GM21526 (cell line): ENCODE data around the gene CEACAM19.
"Not testable (repeated sequence)": the region's sequence is repeated elsewhere in the genome, so short reads cannot be mapped to it uniquely, and the experiment has no call there.

Experiments used
- ATAC-seq: cut with Tn5 transposase; IDR thresholded peaks from one replicate; pipeline ENCODE4 v1.9.1; 2021; ENCODE audit warnings: moderate library complexity; ENCODE audit not compliant: unreplicated experiment, low FRiP score

Gene CEACAM19

DNA sequence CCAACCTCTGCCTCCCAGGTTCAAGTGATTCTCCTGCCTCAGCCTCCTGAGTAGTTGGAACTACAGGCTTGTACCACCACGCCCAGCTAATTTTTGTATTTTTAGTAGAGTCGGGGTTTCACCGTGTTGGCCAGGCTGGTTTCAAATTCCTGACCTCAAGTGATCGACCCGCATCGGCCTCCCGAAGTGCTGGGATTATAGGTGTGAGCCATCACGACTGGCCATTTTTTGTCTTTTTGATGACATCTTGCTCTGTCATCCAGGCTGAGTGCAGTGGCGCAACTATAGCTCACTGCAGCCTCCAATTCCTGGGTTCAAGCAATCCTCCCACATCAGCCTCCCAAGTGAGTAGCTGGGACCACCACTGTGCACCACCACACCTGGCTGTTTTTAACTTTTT, 49.1 kb downstream of the CEACAM19 start:
- ATAC-seq, result not testable (repeated sequence)

DNA sequence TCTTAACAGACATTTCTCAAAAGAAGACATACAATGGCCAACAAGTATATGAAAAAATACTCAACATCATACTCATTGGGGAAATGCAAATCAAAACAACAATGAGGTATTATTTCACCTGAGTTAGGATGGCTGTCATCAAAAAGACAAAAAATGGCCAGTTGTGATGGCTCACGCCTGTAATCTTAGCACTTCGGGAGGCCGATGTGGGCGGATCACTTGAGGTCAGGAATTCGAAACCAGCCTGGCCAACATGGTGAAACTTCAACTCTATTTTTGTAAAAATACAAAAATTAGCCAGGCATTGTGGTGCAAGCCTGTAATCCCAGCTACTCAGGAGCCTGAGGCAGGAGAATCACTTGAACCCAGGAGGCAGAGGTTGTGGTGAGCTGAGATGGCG, 49.7 kb downstream of the CEACAM19 start:
- ATAC-seq, result no peak

DNA sequence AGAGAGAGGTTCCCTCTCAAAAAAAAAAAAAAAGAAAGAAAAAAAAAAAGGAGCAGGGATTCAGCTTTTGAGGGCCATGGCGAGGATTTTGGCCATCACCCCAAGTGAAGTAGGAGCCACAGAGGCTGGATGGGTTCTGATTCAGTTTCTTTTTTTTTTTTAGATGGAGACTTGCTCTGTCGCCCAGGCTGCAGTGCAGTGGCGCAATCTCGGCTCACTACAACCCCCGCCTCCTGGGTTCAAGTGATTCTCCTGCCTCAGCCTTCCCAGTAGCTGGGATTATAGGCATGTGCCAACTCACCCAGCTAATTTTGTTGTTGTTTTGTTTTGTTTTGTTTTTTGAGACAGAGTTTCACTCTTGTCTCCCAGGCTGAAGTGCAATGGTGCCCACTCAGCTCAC, 50.1 kb downstream of the CEACAM19 start:
- ATAC-seq, result not testable (repeated sequence)

DNA sequence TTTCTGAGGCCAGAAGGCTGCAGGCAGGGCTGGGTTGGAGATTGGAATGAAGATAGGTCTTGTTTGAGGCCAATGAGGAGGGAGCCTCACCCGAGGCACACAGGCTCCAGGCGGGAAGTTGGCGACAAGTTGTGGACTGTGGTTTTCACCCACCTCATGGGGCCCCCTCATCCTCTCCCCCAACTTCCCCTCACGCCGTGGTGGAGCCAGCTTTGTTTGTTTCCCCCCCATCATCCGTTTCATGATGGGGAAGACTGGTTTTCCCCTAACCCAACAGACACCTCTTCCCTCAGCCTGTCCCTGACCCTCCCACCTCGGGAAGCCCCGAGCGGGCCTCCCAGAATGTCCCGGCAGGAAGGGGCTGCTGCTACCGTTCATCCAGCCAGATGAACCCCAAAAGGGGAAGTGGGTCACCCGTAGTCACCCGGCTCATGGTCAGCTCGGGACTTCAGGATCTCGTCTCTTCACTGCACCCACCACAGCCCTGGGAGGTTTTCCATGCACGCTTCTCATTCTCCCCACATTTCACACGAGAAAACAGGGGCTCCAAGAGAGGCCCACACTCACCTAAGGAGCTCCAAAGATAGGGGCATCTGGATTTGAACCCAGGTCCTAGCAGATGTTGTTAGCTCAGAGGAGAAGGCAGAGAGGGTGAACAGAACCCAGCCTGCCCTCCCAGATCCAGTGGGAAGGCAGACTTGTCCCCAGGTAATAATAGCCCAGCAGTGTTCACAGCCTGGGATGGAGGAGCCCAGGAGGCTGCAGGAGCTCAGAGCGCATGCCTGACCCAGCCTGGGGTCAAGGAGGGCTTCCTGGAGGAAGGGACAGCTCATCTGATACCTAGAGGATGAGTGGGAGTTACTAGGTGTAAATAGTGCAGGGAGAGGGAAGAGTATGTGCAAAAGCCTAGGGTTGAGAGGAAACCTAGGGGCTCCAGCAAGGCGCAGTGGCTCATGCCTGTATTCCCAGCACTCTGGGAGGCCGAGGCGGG, 51.1 kb downstream of the CEACAM19 start:
- no peak for ATAC-seq

DNA sequence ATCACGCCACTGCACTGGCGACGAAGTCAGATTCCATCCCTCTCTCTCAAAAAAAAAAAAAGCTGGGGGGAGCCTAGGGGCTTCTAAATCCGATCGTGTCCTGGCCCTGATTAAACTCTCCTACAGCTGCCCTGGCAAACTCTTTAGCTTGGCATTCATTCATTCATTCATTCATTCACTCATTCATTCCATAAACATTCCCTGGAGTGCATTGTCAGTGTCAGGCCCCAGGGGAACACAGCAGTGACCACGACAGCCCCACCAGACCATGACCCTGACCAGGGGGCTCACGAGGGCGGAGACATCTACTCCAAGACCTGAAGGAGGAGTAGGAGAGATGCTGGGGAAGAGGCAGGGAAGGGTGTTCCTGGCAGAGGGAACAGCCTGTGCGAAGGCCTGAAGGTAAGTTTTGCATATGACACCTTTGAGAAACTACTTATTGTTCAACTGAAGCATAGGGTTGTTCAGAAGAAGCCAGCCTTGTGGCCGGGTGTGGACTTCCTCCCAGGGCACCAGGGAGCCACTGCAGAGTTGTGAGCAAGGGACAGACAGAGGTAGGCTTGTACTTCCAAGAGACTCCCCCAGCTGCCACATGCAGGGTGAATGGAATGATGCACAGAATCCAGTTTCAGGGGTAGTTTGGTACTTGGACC, 52.1 kb downstream of the CEACAM19 start:
- no peak for ATAC-seq

DNA sequence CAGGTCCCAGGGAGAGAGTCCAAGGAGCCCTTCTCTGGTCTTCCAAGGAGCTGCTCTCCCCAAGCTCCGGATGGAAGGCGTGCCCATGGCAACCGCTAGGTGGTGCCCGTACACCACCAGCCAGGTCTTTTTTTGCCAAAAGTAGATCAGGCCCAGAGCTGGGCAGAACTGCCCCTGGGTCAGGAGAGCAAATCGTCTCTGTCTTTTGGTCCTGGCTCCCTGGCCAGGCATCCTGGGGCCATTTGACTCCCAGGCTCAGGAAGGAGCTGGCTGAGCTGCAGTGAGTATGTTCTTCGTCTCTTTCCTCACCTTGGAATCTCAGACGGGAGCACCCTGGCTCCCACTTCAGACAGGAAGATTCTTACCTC, 52.7 kb downstream of the CEACAM19 start:
- ATAC-seq, result no peak

DNA sequence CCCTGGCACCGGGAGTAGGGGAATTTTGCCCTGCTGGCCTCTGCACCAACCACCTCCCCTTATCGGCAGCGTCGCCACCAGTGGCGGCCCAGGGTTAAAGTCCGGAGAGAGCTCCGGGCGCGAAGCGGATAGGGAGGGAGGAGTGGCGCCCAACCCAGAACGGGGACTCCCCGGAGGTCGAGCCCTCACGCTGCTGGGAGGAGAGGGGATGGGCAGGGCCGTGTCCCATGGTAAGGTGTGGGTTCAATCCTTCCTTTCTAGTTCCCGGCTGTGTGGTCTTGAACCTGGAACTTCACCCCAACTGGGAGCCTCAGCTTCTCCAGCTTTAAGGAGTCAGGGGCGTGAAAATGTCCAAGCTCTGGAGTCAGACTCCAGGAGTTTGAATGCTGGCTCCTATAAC, 54.0 kb downstream of the CEACAM19 start:
- ATAC-seq, result no peak

DNA sequence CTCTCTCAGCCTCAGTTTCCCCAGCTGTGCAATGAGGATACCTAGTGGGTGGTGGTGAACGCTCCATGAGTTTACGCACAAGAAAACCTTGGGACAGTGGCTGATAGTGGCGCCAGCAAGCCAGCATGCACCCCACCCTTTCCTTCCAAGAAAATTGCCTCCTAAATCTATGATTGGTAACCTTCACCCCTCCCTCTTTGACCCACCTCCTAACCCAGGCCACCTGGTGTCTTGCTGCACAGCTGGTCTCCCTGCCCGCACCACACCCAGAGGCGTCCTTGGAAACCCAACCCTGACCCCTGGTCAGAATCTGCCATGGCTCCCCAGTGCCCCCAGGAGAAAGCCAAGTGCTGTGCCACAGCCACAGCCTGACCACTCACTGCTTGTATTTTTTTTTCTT, 54.4 kb downstream of the CEACAM19 start:
- ATAC-seq, result no peak

DNA sequence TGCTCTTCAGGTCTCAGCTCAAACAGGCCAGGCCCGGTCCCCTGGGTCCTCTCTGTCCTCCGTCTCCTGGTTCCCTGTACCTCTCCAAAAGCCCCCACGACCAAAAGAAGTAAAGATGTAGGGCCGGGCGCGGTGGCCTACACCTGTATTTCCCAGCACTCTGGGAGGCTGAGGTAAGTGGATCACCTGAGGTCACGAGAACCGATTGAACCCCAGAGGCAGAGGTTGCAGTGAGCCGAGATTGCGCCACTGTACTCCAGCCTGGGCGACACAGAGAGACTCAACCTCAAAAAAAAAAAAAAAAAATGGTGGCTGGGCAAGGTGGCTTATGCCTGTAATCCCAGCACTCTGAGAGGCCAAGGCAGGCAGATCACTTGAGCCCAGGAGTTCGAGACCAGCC, 55.2 kb downstream of the CEACAM19 start:
- ATAC-seq, result no peak

DNA sequence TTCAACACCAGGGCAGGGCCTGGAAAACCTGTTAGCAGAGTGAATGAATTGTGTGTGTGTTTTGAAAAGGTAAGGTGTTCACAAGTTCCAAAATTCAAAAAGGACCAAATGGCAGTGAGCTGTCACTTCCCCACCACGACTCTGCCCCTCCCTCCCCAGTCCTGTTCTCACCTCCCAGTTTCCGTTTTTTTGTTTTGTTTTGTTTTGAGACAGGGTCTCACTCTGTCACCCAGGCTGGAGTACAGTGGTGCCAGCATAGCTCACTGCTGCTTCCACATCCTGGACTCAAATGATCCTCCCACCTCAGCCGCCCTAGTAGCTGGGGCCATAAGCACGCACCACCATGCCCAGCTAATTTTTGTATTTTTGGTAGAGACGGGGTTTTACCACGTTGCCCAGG, 56.9 kb downstream of the CEACAM19 start:
- ATAC-seq, result no peak

DNA sequence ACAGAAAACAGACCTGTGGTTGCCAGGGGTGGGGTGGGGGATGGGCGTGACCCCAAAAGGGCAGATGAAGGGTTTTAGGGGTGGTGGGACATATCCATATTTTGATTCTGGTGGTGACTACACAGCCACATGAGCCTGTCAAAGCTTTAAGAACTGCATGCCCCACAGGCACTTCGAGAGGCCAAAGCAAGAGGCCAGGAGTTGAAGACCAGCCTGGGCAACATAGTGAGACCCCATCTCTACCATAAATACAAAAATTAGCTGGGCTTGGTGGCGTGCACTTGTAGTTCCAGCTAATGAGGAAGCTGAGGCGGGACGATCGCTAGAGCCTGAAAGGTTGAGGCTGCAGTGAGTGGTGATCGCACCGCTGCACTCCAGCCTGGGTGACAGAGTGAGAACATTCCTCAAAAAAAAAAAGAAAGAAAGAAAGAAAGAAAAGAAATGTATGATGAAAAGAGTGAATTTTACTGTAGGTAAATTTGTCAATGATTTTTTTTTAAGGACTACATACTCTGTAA, 58.3 kb downstream of the CEACAM19 start:
- ATAC-seq, result no peak

DNA sequence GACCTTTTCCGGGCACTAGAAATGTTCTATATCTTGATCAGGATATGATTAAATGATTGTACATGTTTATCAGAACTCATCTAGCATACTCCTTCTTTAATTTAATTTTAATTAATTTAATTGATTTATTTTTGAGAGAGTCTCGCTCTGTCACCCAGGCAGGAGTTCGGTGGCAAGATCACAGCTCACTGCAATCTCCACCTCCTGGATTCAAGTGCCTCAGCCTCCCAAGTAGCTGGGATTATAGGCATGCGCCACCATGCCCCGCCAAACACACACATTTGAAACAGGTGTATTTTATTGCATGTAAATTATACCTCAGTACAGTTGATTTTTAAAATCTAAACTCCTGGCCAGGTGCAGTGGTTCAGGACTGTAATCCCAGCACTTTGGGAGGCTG, 59.8 kb downstream of the CEACAM19 start:
- ATAC-seq, result no peak

DNA sequence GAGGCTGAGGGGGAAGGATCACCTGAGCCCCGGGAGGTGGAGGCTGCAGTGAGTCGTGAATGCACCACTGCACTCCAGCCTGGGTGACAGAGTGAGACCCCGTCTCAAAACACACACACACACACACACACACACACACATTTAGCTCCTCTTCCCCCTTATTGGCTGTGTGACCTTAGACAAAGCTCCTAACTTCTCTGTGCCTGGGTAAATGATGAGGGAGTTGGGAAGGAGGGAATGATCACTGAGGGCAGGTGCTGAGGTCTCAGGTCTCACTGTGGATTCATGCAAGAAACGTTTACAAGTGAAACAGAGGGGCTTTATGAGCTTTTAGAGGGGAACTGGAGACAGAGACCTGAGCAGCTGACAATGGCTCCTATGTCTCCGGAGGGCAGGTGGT, 60.3 kb downstream of the CEACAM19 start:
- no peak for ATAC-seq

DNA sequence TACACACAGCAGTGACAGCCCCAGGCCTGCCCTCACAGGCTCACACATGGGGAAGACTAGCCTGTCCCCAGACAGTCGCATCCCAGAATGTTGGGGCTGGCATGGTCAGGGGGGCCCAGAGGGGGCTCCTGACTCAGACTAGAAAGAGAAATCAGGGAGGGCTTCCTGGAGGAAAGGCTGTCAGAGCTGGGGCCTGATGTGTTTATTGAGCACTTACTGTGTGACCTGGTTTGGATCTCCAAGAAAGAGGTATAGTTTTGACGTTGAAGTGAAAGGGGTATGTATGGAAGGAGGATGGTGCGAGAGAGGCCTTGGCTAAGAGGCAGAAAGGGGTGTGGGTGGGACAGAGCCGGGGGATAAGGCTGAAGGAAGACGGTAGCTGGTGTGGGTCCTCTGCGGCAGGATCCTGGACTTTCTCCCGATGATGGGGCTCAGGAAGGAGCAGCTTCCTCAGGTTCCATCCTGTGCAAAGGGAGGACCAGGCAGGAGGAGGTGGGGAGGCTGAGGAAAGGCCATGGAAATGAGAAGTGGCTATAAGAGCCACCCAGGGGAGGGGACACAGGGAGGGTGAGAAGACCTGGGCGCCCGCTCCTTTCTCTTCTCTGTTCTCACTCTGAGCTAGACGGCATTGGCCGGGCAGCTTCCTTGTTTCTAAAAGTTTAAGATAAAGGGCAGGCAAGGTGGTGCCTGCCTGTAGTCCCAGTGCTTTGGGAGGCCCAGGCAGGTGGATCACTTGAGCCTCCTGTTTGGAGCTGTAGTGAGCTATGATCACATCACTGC, 61.1 kb downstream of the CEACAM19 start:
- ATAC-seq, result no peak
